Endothelial cell of umbilical vein (primary cell): ENCODE measurements around the gene CENPU. TPM values are rescaled to one million over a fixed set of nuclear protein-coding genes. Genes with fewer than 3 reads are reported as not detected.

Source experiments
- BruUV-seq: library from RNA; stranded (reverse); fragments of 400-500 nt; replicated peaks from 2 replicates; lab custom pipeline; 2021; lab: Mats Ljungman, UMichigan
- CTCF ChIA-PET: fragments of 300-600, 350-600 bp; sonication (Branson Sonifier 250); formaldehyde crosslinking; loops from one replicate; lab custom pipeline; 2021; ENCODE audit warnings: antibody characterized with exemption, inconsistent platforms; lab: Charles Lee
- POLR2A ChIA-PET: fragments of 300-600, 350-600 bp; sonication (Branson Sonifier 250); formaldehyde crosslinking; loops from one replicate; lab custom pipeline; 2021; ENCODE audit warnings: antibody characterized with exemption, inconsistent platforms; lab: Charles Lee
- DNase-seq: peaks from one replicate; pipeline ENCODE4 v3.0.0-alpha.2; 2011; ENCODE audit warnings: low read depth, low spot score
- FAIRE-seq: peaks from 2 replicates; lab custom pipeline; 2011; peaks lifted over from hg19 to GRCh38; lab: Jason Lieb, UNC
- H2AFZ ChIP-seq: 2 replicates; pipeline ENCODE4 v1.6.0; 2012; ENCODE audit warnings: low read depth, low read length, control low read depth, inconsistent platforms
- H3K27ac ChIP-seq: 2 replicates; pipeline ENCODE4 v1.5.1; 2011; ENCODE audit warnings: low read depth, mild to moderate bottlenecking, control low read depth, low read length, moderate library complexity; ENCODE audit not compliant: insufficient read depth
- H3K27me3 ChIP-seq, 2 experiments: 2 replicates each; pipeline versions ENCODE4 v1.6.0 to v1.6.1; 2011; ENCODE audit warnings: low read length in 2 of 2, mixed read lengths in 1 of 2; ENCODE audit not compliant: control insufficient read depth in 2 of 2, insufficient read depth in 2 of 2
- H3K36me3 ChIP-seq, 2 experiments: 2 replicates in 1 of 2; 3 replicates in 1 of 2; pipeline ENCODE4 v1.5.1; 2011; ENCODE audit warnings: low read length in 2 of 2, mild to moderate bottlenecking in 1 of 2, moderate library complexity in 1 of 2; ENCODE audit not compliant: control insufficient read depth in 2 of 2, insufficient read depth in 2 of 2; ENCODE audit errors: extremely low read depth in 1 of 2
- H3K4me1 ChIP-seq: 3 replicates; pipeline ENCODE4 v1.5.1; 2011; ENCODE audit warnings: mild to moderate bottlenecking, low read length; ENCODE audit not compliant: control insufficient read depth, insufficient read depth; ENCODE audit errors: extremely low read depth
- H3K4me2 ChIP-seq: 2 replicates; pipeline ENCODE4 v1.6.1; 2011; ENCODE audit warnings: low read length, control low read depth, mixed read lengths; ENCODE audit not compliant: insufficient read depth
- H3K4me3 ChIP-seq, 3 experiments: fragments of 200-600 bp in 1 of 3; sonication (generic), shearing (Covaris generic) in 1 of 3; replicated peaks in 1 of 3; 2 replicates each; pipeline ENCODE4 v1.5.1; 2011 to 2016; ENCODE audit warnings: control low read depth in 3 of 3, low read length in 3 of 3, mild to moderate bottlenecking in 2 of 3, inconsistent platforms in 1 of 3, low read depth in 1 of 3, moderate library complexity in 1 of 3; ENCODE audit not compliant: insufficient read depth in 1 of 3
- H3K79me2 ChIP-seq: 2 replicates; pipeline ENCODE4 v1.6.0; 2012; ENCODE audit warnings: low read length, inconsistent platforms; ENCODE audit not compliant: control insufficient read depth, insufficient read depth
- H3K9ac ChIP-seq: replicated peaks from 2 replicates; pipeline ENCODE3; 2011; ENCODE audit warnings: low read length, control low read depth; ENCODE audit not compliant: insufficient read depth; ENCODE audit errors: extremely low read depth
- H3K9me1 ChIP-seq: replicated peaks from 3 replicates; pipeline ENCODE4 v1.6.0; 2011; ENCODE audit warnings: mild to moderate bottlenecking, low read length; ENCODE audit not compliant: control insufficient read depth, insufficient read depth; ENCODE audit errors: extremely low read depth
- H3K9me3 ChIP-seq: replicated peaks from 2 replicates; pipeline ENCODE4 v1.5.1; 2012; ENCODE audit warnings: low read length, inconsistent platforms; ENCODE audit not compliant: control insufficient read depth, insufficient read depth
- H4K20me1 ChIP-seq: replicated peaks from 2 replicates; pipeline ENCODE3; 2011; ENCODE audit warnings: mild to moderate bottlenecking, low read length; ENCODE audit not compliant: control insufficient read depth, insufficient read depth; ENCODE audit errors: extremely low read depth
- EZH2 ChIP-seq: IDR thresholded peaks from 2 replicates; pipeline ENCODE4 v1.6.1; 2012; ENCODE audit warnings: borderline replicate concordance, low read depth, mild to moderate bottlenecking, moderate library complexity, low read length, inconsistent platforms; ENCODE audit not compliant: severe bottlenecking
- FOS ChIP-seq: IDR thresholded peaks from 2 replicates; pipeline ENCODE4 v1.6.1; 2011; ENCODE audit warnings: mild to moderate bottlenecking, low read length, moderate library complexity, borderline replicate concordance; ENCODE audit not compliant: insufficient read depth
- GATA2 ChIP-seq: IDR thresholded peaks from 2 replicates; pipeline ENCODE4 v1.7.0; 2011; ENCODE audit warnings: low read depth, mild to moderate bottlenecking, moderate library complexity, mixed read lengths, low read length; ENCODE audit not compliant: insufficient read length, insufficient read depth
- JUN ChIP-seq: IDR thresholded peaks from 2 replicates; pipeline ENCODE4 v1.6.1; 2011; ENCODE audit warnings: borderline replicate concordance, low read depth; ENCODE audit not compliant: insufficient read length, insufficient read depth
- MYC ChIP-seq: IDR thresholded peaks from one replicate; pipeline ENCODE4 v1.6.1; 2011; ENCODE audit warnings: mild to moderate bottlenecking, low read depth, low read length
- POLR2A ChIP-seq: IDR thresholded peaks from 2 replicates; pipeline ENCODE4 v1.6.1; 2012; ENCODE audit warnings: low read depth, mild to moderate bottlenecking, control low read depth, low read length
- POLR2AphosphoS5 ChIP-seq: IDR thresholded peaks from 2 replicates; pipeline ENCODE4 v1.6.1; 2012; ENCODE audit warnings: low read depth, mild to moderate bottlenecking, control low read depth, low read length, moderate library complexity; ENCODE audit not compliant: insufficient read depth
- dilution Hi-C: fragments of 300-500 bp; cut with MboI; formaldehyde crosslinking; loops from one replicate; pipeline ENCODE4 v1.15.0; 2019; ENCODE audit warnings: low sequenced_read_pairs; ENCODE audit not compliant: extremely low pct_ligation_motif_present
- intact Hi-C: fragments of 100-400 bp; cut with micrococcal nuclease; formaldehyde crosslinking; loops from one replicate; pipeline ENCODE4 v1.10.0; 2022
- polyA plus RNA-seq, 4 experiments: library from polyadenylated mRNA; depleted of rRNA in 3 of 4; stranded (reverse) in 3 of 4; unstranded in 1 of 4; fragments of >200 nt; gene quantifications; 2 replicates each; pipeline versions ENCODE4 v1.2.1 to v1.2.3, GENCODE V29; 2011 to 2012; ENCODE audit warnings: missing spikeins in 1 of 4
- total RNA-seq: library from RNA; stranded (reverse); gene quantifications from 2 replicates; pipeline ENCODE4 v1.2.3, GENCODE V29; 2021
- TF ChIP-seq, protein P1 (sequence below), 2 donors: IDR thresholded peaks; 1 replicate in 1 of 2; 2 replicates in 1 of 2; pipeline ENCODE4 v1.5.1; 2011; ENCODE audit warnings: low read length in 2 of 2, mild to moderate bottlenecking in 2 of 2, moderate library complexity in 2 of 2, control low read depth in 1 of 2, inconsistent platforms in 1 of 2, low read depth in 1 of 2; ENCODE audit not compliant: insufficient read depth in 1 of 2; ENCODE audit errors: extremely low read depth in 1 of 2
- TF ChIP-seq, protein P2 (sequence below): IDR thresholded peaks from 2 replicates; pipeline ENCODE4 v1.6.1; 2011; ENCODE audit not compliant: insufficient read depth, insufficient read length

The CENPU gene
- total and polyA plus RNA-seq, 2 donors (not counting 3 experiments of a cell fraction or from before 2014, with no cell fraction given): 7.0 to 37.9 TPM

DNA sequence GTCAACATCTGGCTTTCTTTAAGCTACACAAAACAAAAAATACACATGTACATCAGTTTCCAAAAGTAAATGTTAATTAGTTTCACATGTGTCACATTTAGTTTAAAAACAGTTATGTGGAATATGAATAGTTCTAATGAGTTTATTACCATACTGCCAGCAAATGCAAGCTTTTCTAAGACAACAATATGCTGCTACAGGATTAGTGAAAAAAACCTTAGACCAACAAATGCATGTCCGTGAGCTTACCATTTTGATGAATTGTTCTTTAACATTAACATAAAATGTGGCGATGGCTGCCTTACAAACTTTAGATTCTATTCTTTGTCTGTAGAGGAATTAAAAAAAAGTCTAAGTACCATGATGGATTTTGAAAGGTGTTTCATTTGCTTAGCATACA lies 31.8 kb downstream of the CENPU start:
- Histone ChIP-seq H4K20me1 (no peaks in the 10 kb centered on the region), H3K9me3 (no peaks in the 10 kb centered on the region), H3K4me2 (no peak overlapping the region), H3K9me1 (no peaks in the 10 kb centered on the region), H2AFZ (no peak overlapping the region), H3K36me3 (peaks cover 0 to 3% of the 10 kb centered on the region in 2 experiments), H3K4me1 (no peaks in the 10 kb centered on the region), H3K27ac (no peak overlapping the region), H3K79me2 (no peaks in the 10 kb centered on the region), H3K9ac (no peak overlapping the region), H3K27me3 (no peaks in the 10 kb centered on the region), H3K4me3 (no peak overlapping the region)
- dilution Hi-C loops: no loop called here
- ChIA-PET CTCF (no interaction called here), POLR2A (no interaction called here)
- no peak for TF ChIP-seq POLR2A
- no peak for FAIRE-seq
- intact Hi-C loops: no loop called here
- DNase-seq: no peak
- BruUV-seq: no TSS peak

DNA sequence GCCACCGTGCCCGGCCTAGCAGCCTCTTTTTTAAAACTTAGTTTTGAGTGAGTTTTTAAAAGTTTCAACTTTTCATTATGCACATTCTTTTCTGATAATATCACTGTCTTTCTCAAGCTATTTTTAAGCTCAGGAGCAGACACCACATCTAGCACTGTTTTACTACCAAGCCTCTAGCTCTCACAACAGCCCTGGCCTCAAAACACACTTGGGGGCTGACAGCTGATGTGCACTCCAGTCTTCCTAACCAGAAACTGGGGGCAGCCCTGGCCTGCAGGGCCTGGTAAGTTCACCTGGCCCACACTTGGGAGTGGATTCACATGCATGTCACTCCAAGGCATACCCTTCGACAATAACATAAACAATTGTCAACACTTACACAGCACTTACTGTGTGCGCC lies 34.0 kb downstream of the CENPU start:
- dilution Hi-C loops (no loop called here), intact Hi-C loops (no loop called here)
- no peaks in the 10 kb centered on the region for H3K9me3 ChIP-seq
- TF ChIP-seq MYC (no peak), FOS (no peak), EZH2 (no peak), JUN (no peak), POLR2A (no peak), GATA2 (no peak), POLR2AphosphoS5 (no peak)
- TF ChIP-seq, protein P1, sequence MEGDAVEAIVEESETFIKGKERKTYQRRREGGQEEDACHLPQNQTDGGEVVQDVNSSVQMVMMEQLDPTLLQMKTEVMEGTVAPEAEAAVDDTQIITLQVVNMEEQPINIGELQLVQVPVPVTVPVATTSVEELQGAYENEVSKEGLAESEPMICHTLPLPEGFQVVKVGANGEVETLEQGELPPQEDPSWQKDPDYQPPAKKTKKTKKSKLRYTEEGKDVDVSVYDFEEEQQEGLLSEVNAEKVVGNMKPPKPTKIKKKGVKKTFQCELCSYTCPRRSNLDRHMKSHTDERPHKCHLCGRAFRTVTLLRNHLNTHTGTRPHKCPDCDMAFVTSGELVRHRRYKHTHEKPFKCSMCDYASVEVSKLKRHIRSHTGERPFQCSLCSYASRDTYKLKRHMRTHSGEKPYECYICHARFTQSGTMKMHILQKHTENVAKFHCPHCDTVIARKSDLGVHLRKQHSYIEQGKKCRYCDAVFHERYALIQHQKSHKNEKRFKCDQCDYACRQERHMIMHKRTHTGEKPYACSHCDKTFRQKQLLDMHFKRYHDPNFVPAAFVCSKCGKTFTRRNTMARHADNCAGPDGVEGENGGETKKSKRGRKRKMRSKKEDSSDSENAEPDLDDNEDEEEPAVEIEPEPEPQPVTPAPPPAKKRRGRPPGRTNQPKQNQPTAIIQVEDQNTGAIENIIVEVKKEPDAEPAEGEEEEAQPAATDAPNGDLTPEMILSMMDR (IDR thresholded peaks at IDR 0.05; ENCODE audit: extremely low read depth in 1 of 2, insufficient read depth in 1 of 2, low read depth in 1 of 2, low read length in 2 of 2): no peak
- TF ChIP-seq, protein P2, sequence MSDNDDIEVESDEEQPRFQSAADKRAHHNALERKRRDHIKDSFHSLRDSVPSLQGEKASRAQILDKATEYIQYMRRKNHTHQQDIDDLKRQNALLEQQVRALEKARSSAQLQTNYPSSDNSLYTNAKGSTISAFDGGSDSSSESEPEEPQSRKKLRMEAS: no peak
- H3K9ac ChIP-seq: no peak overlapping the region
- BruUV-seq: no TSS peak
- no peaks in the 10 kb centered on the region for H3K27me3 ChIP-seq
- DNase-seq (no peak), FAIRE-seq (no peak)
- H2AFZ ChIP-seq: no peak overlapping the region
- ChIA-PET POLR2A (no interaction called here), CTCF (interaction anchor here (0.8 to 0.9 kb wide), 2 partner anchors 46 to 51 kb away, joined by 3 read pairs; partner anchors contain the start of genes CASP3 and PRIMPOL)
- no peaks in the 10 kb centered on the region for H3K9me1 ChIP-seq
- H3K4me2 ChIP-seq: no peak overlapping the region
- H3K27ac ChIP-seq: no peak overlapping the region
- no peaks in the 10 kb centered on the region for H4K20me1 ChIP-seq
- H3K4me3 ChIP-seq: no peak overlapping the region
- H3K79me2 ChIP-seq: no peaks in the 10 kb centered on the region
- peaks cover 0 to 7% of the 10 kb centered on the region in 2 experiments for H3K36me3 ChIP-seq
- no peaks in the 10 kb centered on the region for H3K4me1 ChIP-seq
